Ishikawa (cell line): ENCODE data around the gene FURIN.

ENCODE experiments used
- CEBPB ChIP-seq: IDR thresholded peaks from 2 replicates; pipeline ENCODE4 v1.6.1; 2012
- CREB1 ChIP-seq: IDR thresholded peaks from 2 replicates; pipeline ENCODE4 v1.6.1; 2012; ENCODE audit warnings: low read depth
- EGR1 ChIP-seq: IDR thresholded peaks from 2 replicates; pipeline ENCODE4 v1.6.1; 2012
- EP300 ChIP-seq: IDR thresholded peaks from 2 replicates; pipeline ENCODE4 v1.6.1; 2012; ENCODE audit warnings: borderline replicate concordance
- NFIC ChIP-seq: IDR thresholded peaks from 2 replicates; pipeline ENCODE4 v1.6.1; 2012
- RAD21 ChIP-seq: IDR thresholded peaks from 2 replicates; pipeline ENCODE4 v1.6.1; 2012; ENCODE audit warnings: low read depth
- REST ChIP-seq: IDR thresholded peaks from 2 replicates; pipeline ENCODE4 v1.6.1; 2012; ENCODE audit warnings: low read depth, mild to moderate bottlenecking
- TAF1 ChIP-seq: IDR thresholded peaks from 2 replicates; pipeline ENCODE4 v1.6.1; 2012; ENCODE audit warnings: low read depth, mild to moderate bottlenecking
- TCF12 ChIP-seq: IDR thresholded peaks from 2 replicates; pipeline ENCODE4 v1.6.1; 2012; ENCODE audit warnings: low read depth
- TEAD4 ChIP-seq: IDR thresholded peaks from 2 replicates; pipeline ENCODE4 v1.6.1; 2012
- YY1 ChIP-seq: IDR thresholded peaks from 2 replicates; pipeline ENCODE4 v1.6.1; 2012; ENCODE audit warnings: low read depth
- ZBTB7A ChIP-seq: IDR thresholded peaks from 2 replicates; pipeline ENCODE4 v1.6.1; 2012; ENCODE audit warnings: low read depth
- TF ChIP-seq, protein P1 (sequence below): IDR thresholded peaks from 2 replicates; pipeline ENCODE4 v1.6.1; 2012
- TF ChIP-seq, protein P2 (sequence below): IDR thresholded peaks from 2 replicates; pipeline ENCODE4 v1.6.1; 2012

- TF ChIP-seq REST: no peak
- TF ChIP-seq, protein P1, sequence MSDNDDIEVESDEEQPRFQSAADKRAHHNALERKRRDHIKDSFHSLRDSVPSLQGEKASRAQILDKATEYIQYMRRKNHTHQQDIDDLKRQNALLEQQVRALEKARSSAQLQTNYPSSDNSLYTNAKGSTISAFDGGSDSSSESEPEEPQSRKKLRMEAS: no peak
- TF ChIP-seq EP300: no peak
- no peak for TF ChIP-seq ZBTB7A
- TF ChIP-seq TAF1: no peak
- TF ChIP-seq, protein P2, sequence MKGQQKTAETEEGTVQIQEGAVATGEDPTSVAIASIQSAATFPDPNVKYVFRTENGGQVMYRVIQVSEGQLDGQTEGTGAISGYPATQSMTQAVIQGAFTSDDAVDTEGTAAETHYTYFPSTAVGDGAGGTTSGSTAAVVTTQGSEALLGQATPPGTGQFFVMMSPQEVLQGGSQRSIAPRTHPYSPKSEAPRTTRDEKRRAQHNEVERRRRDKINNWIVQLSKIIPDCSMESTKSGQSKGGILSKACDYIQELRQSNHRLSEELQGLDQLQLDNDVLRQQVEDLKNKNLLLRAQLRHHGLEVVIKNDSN: no peak
- no peak for TF ChIP-seq EGR1
- TF ChIP-seq TEAD4: no peak
- TF ChIP-seq NFIC: no peak
- TF ChIP-seq RAD21: no peak
- TF ChIP-seq TCF12: no peak
- no peak for TF ChIP-seq YY1
- TF ChIP-seq CEBPB: no peak
- TF ChIP-seq CREB1: no peak
These were observed 5.9 kb upstream of the FURIN start for GRCh38 chr15:90862487-90862886.
